GM12878 (cell line): ENCODE results near the gene ACTR2. TPM values are rescaled to one million over a fixed set of nuclear protein-coding genes. Genes with fewer than 3 reads are reported as not detected.

Source experiments
- ATAC-seq: fragments of 200-7000 bp; cut with Tn5 transposase; 3 replicates; pipeline ENCODE4 v1.9.1; 2020; ENCODE audit warnings: mild to moderate bottlenecking, moderate library complexity
- BruUV-seq: library from RNA; stranded (reverse); fragments of 400-500 nt; replicated peaks from 2 replicates; lab custom pipeline; 2021; lab: Mats Ljungman, UMichigan
- CTCF ChIA-PET: fragments of 300-600 bp; sonication (Branson Sonifier 250); formaldehyde crosslinking; extraction: SDS; loops from one replicate; lab custom pipeline; 2021; ENCODE audit warnings: inconsistent platforms; lab: Yijun Ruan, JAX
- POLR2A ChIA-PET: fragments of 350-600 bp; formaldehyde crosslinking; extraction: SDS; loops from one replicate; lab custom pipeline; 2021; ENCODE audit warnings: inconsistent platforms; lab: Charles Lee
- RAD21 ChIA-PET: fragments of 300-600 bp; sonication (Branson Sonifier 250); formaldehyde crosslinking; loops from one replicate; lab custom pipeline; 2023; ENCODE audit warnings: antibody characterized with exemption; ENCODE audit not compliant: unreplicated experiment; lab: Charles Lee
- SMC1A ChIA-PET: fragments of 300-600 bp; sonication (Branson Sonifier 250); formaldehyde crosslinking; loops from one replicate; lab custom pipeline; 2023; ENCODE audit not compliant: unreplicated experiment, uncharacterized antibody; lab: Charles Lee
- DNase-seq: peaks from one replicate; pipeline ENCODE4 v3.0.0-alpha.2; 2011; ENCODE audit warnings: low read depth, low spot score
- FAIRE-seq: peaks from 3 replicates; lab custom pipeline; 2011; peaks lifted over from hg19 to GRCh38; lab: Jason Lieb, UNC
- H2AFZ ChIP-seq: 2 replicates; pipeline ENCODE4 v1.6.0; 2011; ENCODE audit warnings: low read depth, low read length, control low read depth; ENCODE audit not compliant: control insufficient read depth
- H3K27ac ChIP-seq: 2 replicates; pipeline ENCODE4 v1.5.1; 2011; ENCODE audit warnings: control low read depth; ENCODE audit not compliant: control insufficient read depth, insufficient read depth
- H3K27me3 ChIP-seq, 2 experiments: replicated peaks in 1 of 2; 2 replicates each; pipeline versions ENCODE4 v1.6.0 to v1.6.1; 2011; ENCODE audit warnings: low read length in 1 of 2; ENCODE audit not compliant: control insufficient read depth in 2 of 2, insufficient read depth in 2 of 2
- H3K36me3 ChIP-seq, 2 experiments: 2 replicates each; pipeline ENCODE4 v1.5.1; 2011; ENCODE audit warnings: low read length in 1 of 2; ENCODE audit not compliant: control insufficient read depth in 2 of 2, insufficient read depth in 2 of 2
- H3K4me1 ChIP-seq: 2 replicates; pipeline ENCODE4 v1.6.1; 2011; ENCODE audit warnings: mild to moderate bottlenecking, low read length, moderate library complexity, mixed read lengths; ENCODE audit not compliant: control insufficient read depth, insufficient read depth
- H3K4me2 ChIP-seq: 2 replicates; pipeline ENCODE4 v1.6.0; 2011; ENCODE audit warnings: control low read depth; ENCODE audit not compliant: control insufficient read depth, insufficient read depth
- H3K4me3 ChIP-seq: fragments of 200-600 bp; sonication (generic); 2 replicates; pipeline ENCODE4 v1.5.1; 2016
- H3K79me2 ChIP-seq: 2 replicates; pipeline ENCODE4 v1.6.0; 2011; ENCODE audit warnings: low read length; ENCODE audit not compliant: control insufficient read depth, insufficient read depth
- H3K9ac ChIP-seq: 2 replicates; pipeline ENCODE4 v1.8.0; 2011; ENCODE audit warnings: low read length, control low read depth, mixed read lengths; ENCODE audit not compliant: control insufficient read depth, insufficient read depth
- H3K9me3 ChIP-seq: replicated peaks from 3 replicates; pipeline ENCODE4 v1.5.1; 2011; ENCODE audit warnings: mild to moderate bottlenecking, low read length; ENCODE audit not compliant: control insufficient read depth, insufficient read depth
- H4K20me1 ChIP-seq: 2 replicates; pipeline ENCODE4 v1.6.0; 2011; ENCODE audit not compliant: control insufficient read depth, insufficient read depth
- CREM ChIP-seq: IDR thresholded peaks from 2 replicates; pipeline ENCODE4 v1.6.1; 2014; ENCODE audit warnings: antibody characterized with exemption, low read depth
- DPF2 ChIP-seq: fragments of 450-650 bp; IDR thresholded peaks from 2 replicates; pipeline ENCODE4 v1.6.1; 2017; ENCODE audit warnings: mild to moderate bottlenecking
- EGR1 ChIP-seq, 2 experiments: IDR thresholded peaks; 1 replicate in 1 of 2; 2 replicates in 1 of 2; pipeline ENCODE4 v1.6.1; 2011 to 2012; ENCODE audit warnings: low read depth in 2 of 2, low read length in 2 of 2, borderline replicate concordance in 1 of 2, mild to moderate bottlenecking in 1 of 2, moderate library complexity in 1 of 2
- ESRRA ChIP-seq: IDR thresholded peaks from 2 replicates; pipeline ENCODE4 v1.6.1; 2012; ENCODE audit warnings: mild to moderate bottlenecking, low read length, improper control_type of control experiment
- HDGF ChIP-seq: fragments of 450-650 bp; IDR thresholded peaks from 2 replicates; pipeline ENCODE4 v1.6.1; 2016; ENCODE audit warnings: antibody characterized with exemption
- KLF5 ChIP-seq: fragments of 450-650 bp; IDR thresholded peaks from 2 replicates; pipeline ENCODE4 v1.6.1; 2014; ENCODE audit warnings: mild to moderate bottlenecking; ENCODE audit not compliant: partially characterized antibody
- MTA3 ChIP-seq: IDR thresholded peaks from 2 replicates; pipeline ENCODE4 v1.6.1; 2012; ENCODE audit warnings: low read length, inconsistent platforms, borderline replicate concordance
- MXI1 ChIP-seq: fragments of 150-350 bp; IDR thresholded peaks from 2 replicates; pipeline ENCODE4 v1.6.1; 2011; ENCODE audit warnings: low read depth, mild to moderate bottlenecking, inconsistent platforms, low read length, improper control_type of control experiment
- NFYB ChIP-seq: IDR thresholded peaks from 2 replicates; pipeline ENCODE4 v1.6.1; 2011; ENCODE audit warnings: low read depth, mild to moderate bottlenecking, low read length, improper control_type of control experiment, moderate library complexity; ENCODE audit not compliant: insufficient read depth
- NR2C1 ChIP-seq: fragments of 450-650 bp; IDR thresholded peaks from 2 replicates; pipeline ENCODE4 v1.6.1; 2017; ENCODE audit warnings: antibody characterized with exemption, mild to moderate bottlenecking, moderate library complexity
- PML ChIP-seq: IDR thresholded peaks from 2 replicates; pipeline ENCODE4 v1.6.1; 2012; ENCODE audit warnings: low read length, inconsistent platforms
- ZNF592 ChIP-seq: fragments of 450-650 bp; IDR thresholded peaks from 2 replicates; pipeline ENCODE4 v1.6.1; 2017; ENCODE audit warnings: mild to moderate bottlenecking, moderate library complexity
- WGBS: methylation state at CpG from one replicate; pipeline ENCODE4 v1.1.6; 2016; ENCODE audit warnings: low lambda C conversion rate; ENCODE audit not compliant: insufficient replicate concordance, insufficient coverage; ENCODE audit errors: missing lambda C conversion rate; 5-methylcytosine and 5-hydroxymethylcytosine counted together
- in situ Hi-C: fragments of 300-500 bp; cut with MboI; formaldehyde crosslinking; loops from 9 replicates; pipeline ENCODE4 v1.14.3; 2018; ENCODE audit warnings: mixed read lengths
- intact Hi-C: fragments of 100-400 bp; cut with micrococcal nuclease; formaldehyde crosslinking; loops from one replicate; pipeline ENCODE4 v1.14.2; 2022; ENCODE audit not compliant: unreplicated experiment
- polyA plus RNA-seq, 11 experiments: library from polyadenylated mRNA; depleted of rRNA in 4 of 11; unstranded in 6 of 11; stranded (reverse) in 5 of 11; fragments of >200 nt; fragmentation: Nextera tagmentation in 4 of 11; fragmentation: Illumina TruSeq in 1 of 11; extraction: Ambion mirVana in 4 of 11; extraction: Trizol in 1 of 11; gene quantifications; 1 replicate in 1 of 11; 2 replicates in 10 of 11; pipeline versions ENCODE4 v1.2.1 to v1.2.3, GENCODE V29; 2011 to 2016; ENCODE audit warnings: inconsistent platforms in 2 of 11, missing spikeins in 2 of 11, low read depth in 1 of 11
- total RNA-seq, 4 experiments: library from RNA; depleted of rRNA in 3 of 4; stranded (reverse); fragments of >200 nt in 3 of 4; fragmentation: Illumina TruSeq in 1 of 4; extraction: Trizol in 1 of 4; gene quantifications; 2 replicates each; pipeline versions ENCODE4 v1.2.1 to v1.2.3, GENCODE V29; 2013 to 2021
- TF ChIP-seq, protein P1 (sequence below): fragments of 450-650 bp; conservative IDR thresholded peaks from 2 replicates; pipeline ENCODE4 v1.6.1; 2017; ENCODE audit warnings: mild to moderate bottlenecking, moderate library complexity

Gene ACTR2
- total and polyA plus RNA-seq, 10 of the 15 experiments (the other 5 are each of a cell fraction or from before 2014, with no cell fraction given), result 94.2 to 401 (median 195) TPM

DNA sequence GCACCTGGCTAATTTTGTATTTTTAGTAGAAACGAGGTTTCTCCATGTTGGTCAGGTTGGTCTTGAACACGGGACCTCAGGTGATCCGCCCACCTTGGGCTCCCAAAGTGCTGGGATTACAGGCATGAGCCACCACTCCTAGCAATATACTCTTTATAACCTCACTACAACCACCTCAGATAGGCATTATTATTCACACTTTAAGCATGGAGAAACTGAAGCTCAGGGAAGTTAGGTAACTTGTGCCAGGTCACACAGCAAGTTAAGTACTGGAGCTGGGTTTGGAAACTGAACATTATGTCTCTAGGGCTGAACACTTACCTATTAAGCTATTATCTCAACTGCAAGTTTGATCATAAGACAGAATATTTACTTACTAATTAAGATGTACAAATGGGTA, 42.6 kb upstream of the ACTR2 start (continued):
- TF ChIP-seq CREM, result no peak

DNA sequence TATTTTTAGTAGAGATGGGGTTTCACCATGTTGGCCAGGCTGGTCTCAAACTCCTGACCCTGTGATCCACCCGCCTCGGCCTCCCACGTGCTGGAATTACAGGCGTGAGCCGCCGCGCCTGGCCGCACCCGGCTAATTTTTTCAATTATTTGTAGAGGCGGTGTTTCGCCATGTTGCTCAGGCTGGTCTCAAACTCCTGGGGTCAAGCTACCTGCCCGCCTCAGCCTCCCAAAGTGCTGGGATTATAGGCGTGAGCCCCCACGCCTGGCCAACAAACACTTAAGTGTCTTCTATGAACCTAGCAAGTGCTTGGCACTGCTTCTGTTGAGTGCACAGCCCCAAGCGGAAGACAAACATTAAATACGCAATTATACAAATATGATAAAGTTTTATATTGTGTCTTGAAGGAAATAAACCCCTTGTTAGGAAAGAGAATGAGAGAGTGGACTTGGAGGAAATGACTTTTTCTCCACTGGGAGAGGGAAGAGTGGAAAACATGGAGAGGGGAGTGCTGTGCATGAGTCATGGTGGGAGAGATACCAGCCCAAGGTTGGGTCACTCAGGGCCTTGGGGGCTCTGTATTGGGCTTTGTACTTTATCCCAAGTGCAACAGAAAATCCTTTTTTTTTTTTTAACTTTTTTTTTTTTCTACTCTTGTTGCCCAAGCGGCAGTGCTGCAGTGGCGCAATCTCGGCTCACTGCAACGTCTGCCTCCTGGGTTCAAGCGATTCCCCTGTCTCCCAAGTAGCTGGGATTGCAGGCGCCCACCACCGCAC, 41.4 kb upstream of the ACTR2 start:
- 66% methylated on average over 21 of the region's 23 CpGs for WGBS
- in situ Hi-C loops, result loop anchor here (5.0 kb wide), 1 partner anchor 114 kb away; no protein-coding TSS in a partner anchor
- no peaks in the 10 kb centered on the region for H3K9me3 ChIP-seq
- H3K4me3 ChIP-seq, result no peak overlapping the region
- no TSS peak for BruUV-seq
- no peak overlapping the region for H3K27ac ChIP-seq
- no peak overlapping the region for H3K9ac ChIP-seq
- H2AFZ ChIP-seq, result no peak overlapping the region
- H3K4me1 ChIP-seq, result no peaks in the 10 kb centered on the region
- ATAC-seq (no peak), DNase-seq (no peak), FAIRE-seq (no peak)
- CTCF ChIA-PET, result interaction anchor here (0.7 to 8.3 kb wide), 30 partner anchors 9 to 856 kb away, joined by 3 to 117 read pairs (median 4); partner anchors contain the start of gene RAB1A
- RAD21 ChIA-PET, result interaction anchor here (0.6 to 4.0 kb wide), 12 partner anchors 16 to 390 kb away, joined by 3 to 35 read pairs (median 3); partner anchors contain the start of gene RAB1A
- no peaks in the 10 kb centered on the region for H3K36me3 ChIP-seq
- H4K20me1 ChIP-seq, result no peaks in the 10 kb centered on the region
- SMC1A ChIA-PET, result interaction anchor here (0.6 to 3.9 kb wide), 15 partner anchors 7 to 856 kb away, joined by 3 to 56 read pairs (median 4); partner anchors contain the start of gene CEP68
- intact Hi-C loops, result loop anchor here (5.0 to 10.0 kb wide), 2 partner anchors 291 to 386 kb away; no protein-coding TSS in a partner anchor
- H3K27me3 ChIP-seq, result no peaks in the 10 kb centered on the region; a peak in 1 of 4 replicates
- POLR2A ChIA-PET, result no interaction called here
- H3K79me2 ChIP-seq, result no peaks in the 10 kb centered on the region
- no peak overlapping the region for H3K4me2 ChIP-seq
- TF ChIP-seq KLF5 (no peak), MTA3 (no peak), ESRRA (no peak), ZNF592 (no peak), NR2C1 (no peak), MXI1 (no peak), EGR1 (IDR thresholded peaks at IDR 0.05; ENCODE audit: borderline replicate concordance in 1 of 2, low read depth in 2 of 2, low read length in 2 of 2) (no peak), NFYB (no peak), PML (no peak), DPF2 (no peak), HDGF (no peak)
- TF ChIP-seq, protein P1, sequence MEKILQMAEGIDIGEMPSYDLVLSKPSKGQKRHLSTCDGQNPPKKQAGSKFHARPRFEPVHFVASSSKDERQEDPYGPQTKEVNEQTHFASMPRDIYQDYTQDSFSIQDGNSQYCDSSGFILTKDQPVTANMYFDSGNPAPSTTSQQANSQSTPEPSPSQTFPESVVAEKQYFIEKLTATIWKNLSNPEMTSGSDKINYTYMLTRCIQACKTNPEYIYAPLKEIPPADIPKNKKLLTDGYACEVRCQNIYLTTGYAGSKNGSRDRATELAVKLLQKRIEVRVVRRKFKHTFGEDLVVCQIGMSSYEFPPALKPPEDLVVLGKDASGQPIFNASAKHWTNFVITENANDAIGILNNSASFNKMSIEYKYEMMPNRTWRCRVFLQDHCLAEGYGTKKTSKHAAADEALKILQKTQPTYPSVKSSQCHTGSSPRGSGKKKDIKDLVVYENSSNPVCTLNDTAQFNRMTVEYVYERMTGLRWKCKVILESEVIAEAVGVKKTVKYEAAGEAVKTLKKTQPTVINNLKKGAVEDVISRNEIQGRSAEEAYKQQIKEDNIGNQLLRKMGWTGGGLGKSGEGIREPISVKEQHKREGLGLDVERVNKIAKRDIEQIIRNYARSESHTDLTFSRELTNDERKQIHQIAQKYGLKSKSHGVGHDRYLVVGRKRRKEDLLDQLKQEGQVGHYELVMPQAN, result no peak
